Epithelial cell of proximal tubule (primary cell): ENCODE results near the gene TBC1D32. TPM values are rescaled to one million over a fixed set of nuclear protein-coding genes. Genes with fewer than 3 reads are reported as not detected.
"Not testable (repeated sequence)": the region's sequence is repeated elsewhere in the genome, so short reads cannot be mapped to it uniquely, and the experiment has no call there.

ENCODE experiments used
- DNase-seq: peaks from one replicate; pipeline ENCODE4 v3.0.0-alpha.2; 2011; ENCODE audit warnings: low read depth
- H3K4me3 ChIP-seq: 2 replicates; pipeline ENCODE4 v1.5.1; 2011; ENCODE audit warnings: low read depth, mild to moderate bottlenecking, low read length
- total RNA-seq: library from RNA; depleted of rRNA; stranded (reverse); fragments of >200 nt; gene quantifications from 2 replicates; pipeline ENCODE4 v1.2.3, GENCODE V29; 2015
- TF ChIP-seq, protein P1 (sequence below): conservative IDR thresholded peaks from 2 replicates; pipeline ENCODE4 v1.5.1; 2012; ENCODE audit warnings: low read depth, mild to moderate bottlenecking, low read length

TBC1D32 gene
- 3.6 and 4.1 TPM in 2 replicates for total RNA-seq

GRCh38 chr6:121334299-121335086, at the start of gene TBC1D32:
Gene TBC1D32, minus strand, starts transcription at chr6:121334480. Its CDS starts 50 bp downstream, at chr6:121334430.
- DNase-seq = peak; percentile 27
- TF ChIP-seq, protein P1, sequence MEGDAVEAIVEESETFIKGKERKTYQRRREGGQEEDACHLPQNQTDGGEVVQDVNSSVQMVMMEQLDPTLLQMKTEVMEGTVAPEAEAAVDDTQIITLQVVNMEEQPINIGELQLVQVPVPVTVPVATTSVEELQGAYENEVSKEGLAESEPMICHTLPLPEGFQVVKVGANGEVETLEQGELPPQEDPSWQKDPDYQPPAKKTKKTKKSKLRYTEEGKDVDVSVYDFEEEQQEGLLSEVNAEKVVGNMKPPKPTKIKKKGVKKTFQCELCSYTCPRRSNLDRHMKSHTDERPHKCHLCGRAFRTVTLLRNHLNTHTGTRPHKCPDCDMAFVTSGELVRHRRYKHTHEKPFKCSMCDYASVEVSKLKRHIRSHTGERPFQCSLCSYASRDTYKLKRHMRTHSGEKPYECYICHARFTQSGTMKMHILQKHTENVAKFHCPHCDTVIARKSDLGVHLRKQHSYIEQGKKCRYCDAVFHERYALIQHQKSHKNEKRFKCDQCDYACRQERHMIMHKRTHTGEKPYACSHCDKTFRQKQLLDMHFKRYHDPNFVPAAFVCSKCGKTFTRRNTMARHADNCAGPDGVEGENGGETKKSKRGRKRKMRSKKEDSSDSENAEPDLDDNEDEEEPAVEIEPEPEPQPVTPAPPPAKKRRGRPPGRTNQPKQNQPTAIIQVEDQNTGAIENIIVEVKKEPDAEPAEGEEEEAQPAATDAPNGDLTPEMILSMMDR = no peak
- H3K4me3 ChIP-seq = peak within 1 kb of the TSS; percentile 91

DNA sequence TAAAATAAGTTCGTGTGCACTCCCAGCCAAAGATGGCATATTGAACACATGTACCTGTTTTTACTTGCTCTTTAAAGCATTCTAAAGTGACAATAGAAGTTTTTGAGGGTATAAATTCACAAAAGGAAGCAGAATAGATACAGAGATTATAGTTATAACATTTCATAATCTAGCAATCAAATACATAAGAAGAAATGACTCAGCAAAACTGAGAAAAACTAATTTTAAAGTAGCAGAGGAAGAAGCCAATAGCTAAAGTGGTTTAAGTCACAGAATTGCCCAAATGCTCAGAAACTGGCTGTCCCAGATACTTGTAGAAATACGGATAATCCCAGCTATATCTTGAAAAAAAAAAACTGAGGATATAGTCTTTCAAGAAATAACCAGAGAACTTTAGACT, 49.2 kb upstream of the TBC1D32 start:
- TF ChIP-seq, protein P1 = no peak
- H3K4me3 ChIP-seq = no peak overlapping the region
- DNase-seq = no peak

DNA sequence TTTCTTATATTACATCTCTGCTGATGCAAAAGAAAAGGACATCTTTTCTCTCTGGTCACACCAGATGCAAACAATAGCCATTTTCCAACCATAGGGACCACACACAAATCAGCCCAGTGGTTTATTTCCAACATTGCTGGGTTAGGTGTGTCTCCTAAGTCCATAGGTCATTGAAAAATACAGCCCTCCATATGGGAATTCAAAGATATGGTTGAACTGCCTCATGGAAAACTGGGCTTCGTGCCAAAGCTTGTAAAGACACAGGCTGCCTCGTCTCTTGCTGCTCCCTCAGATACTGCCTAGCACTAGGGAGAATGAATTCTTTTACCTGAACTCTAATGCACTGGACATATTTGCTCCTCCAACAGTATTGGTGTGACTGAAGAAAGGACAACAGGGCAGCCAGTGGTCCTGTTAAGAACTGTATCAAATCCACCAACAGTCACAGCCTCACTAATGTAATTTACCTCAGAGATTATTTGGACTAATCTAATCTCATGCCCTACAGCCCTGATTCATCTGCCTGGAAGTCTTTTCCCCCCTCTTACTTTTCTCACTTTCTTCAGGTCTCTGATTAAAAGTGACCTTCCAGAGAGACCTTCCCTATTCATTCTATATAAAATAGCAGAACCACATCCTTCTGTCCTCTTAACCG, 48.3 kb upstream of the TBC1D32 start:
- no peak for DNase-seq
- TF ChIP-seq, protein P1 = no peak
- no peak overlapping the region for H3K4me3 ChIP-seq

GRCh38 chr6:121376411-121376810, 42.1 kb upstream of the TBC1D32 start:
- TF ChIP-seq, protein P1 = no peak
- H3K4me3 ChIP-seq = no peak overlapping the region
- no peak for DNase-seq

DNA sequence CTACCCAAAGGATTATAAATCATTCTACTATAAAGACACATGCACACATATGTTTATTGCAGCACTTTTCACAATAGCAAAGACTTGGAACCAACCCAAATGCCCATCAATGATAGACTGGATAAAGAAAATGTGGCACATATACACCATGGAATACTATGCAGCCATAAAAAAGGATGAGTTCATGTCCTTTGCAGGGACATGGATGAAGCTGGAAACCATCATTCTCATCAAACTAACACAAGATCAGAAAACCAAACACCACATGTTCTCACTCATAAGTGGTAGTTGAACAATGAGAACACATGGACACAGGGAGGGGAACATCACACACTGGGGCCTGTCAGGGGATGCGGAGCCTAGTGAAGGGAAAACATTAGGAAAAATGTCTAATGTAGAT, 39.9 kb upstream of the TBC1D32 start:
- not testable (repeated sequence) for DNase-seq, H3K4me3 ChIP-seq

DNA sequence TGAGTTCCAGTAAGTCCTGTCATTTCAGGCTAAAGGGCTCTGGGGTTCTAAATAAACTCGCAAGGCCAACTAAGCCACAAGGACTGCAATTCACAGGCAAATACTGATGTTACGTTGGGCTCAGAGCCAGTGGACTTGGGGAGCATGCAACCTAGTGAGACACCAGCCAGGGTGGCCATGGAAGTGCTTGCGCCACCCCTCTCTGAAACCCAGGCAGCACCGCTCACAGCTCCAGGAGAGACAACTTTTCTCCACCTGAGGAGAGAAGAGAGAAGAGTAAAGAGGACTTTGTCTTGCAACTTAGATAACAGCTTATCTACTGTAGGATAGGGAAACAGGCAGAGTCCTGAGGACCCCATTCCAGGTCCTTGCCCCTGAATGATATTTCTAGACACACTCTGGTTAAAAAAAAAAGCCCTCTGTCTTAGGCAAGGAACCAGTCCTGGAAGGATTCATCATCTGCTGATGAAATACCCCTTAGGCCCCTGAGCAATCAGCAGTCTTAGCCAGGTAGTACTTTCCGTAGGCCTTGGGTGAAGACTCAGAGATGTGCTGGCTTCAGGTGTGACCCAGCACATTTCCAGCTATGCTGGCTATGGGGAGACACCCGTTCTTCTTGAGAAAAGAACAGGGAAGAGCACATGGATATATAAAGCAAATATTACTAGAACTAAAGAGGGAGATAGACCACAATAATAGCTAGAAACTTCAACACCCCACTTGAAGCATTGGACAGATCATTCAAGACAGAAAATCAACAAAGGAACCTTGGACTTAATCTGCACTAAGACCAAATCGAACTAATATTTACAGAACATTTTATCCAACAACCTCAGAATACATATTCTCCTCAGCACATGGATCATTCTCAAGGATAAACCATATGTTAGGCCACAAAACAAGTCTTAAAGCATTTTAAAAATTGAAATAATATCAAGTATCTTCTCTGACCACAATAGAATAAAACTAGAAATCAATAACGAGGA, 31.5 kb upstream of the TBC1D32 start:
- TF ChIP-seq, protein P1 = no peak
- DNase-seq = no peak
- no peak overlapping the region for H3K4me3 ChIP-seq

GRCh38 chr6:121356575-121356974, 22.3 kb upstream of the TBC1D32 start:
- TF ChIP-seq, protein P1 = peak; percentile 20
- no peak overlapping the region for H3K4me3 ChIP-seq
- no peak for DNase-seq
